DND-41 (cell line): Measurements from ENCODE around the gene MNT.

Experiments used
- ATAC-seq: fragments of 200-7000 bp; cut with Tn5 transposase; 3 replicates; pipeline ENCODE4 v1.9.1; 2021; ENCODE audit warnings: low read depth; ENCODE audit not compliant: insufficient read depth
- DNase-seq: peaks from one replicate; pipeline ENCODE4 v3.0.0-alpha.2; 2020
- H2AFZ ChIP-seq: 2 replicates; pipeline ENCODE4 v1.6.0; 2012; ENCODE audit warnings: low read depth, low read length
- H3K27ac ChIP-seq: 2 replicates; pipeline ENCODE4 v1.5.1; 2012; ENCODE audit warnings: low read length, inconsistent platforms
- H3K27me3 ChIP-seq: fragments of 200-600 bp; sonication (generic); 2 replicates; pipeline ENCODE4 v1.6.0; 2012; ENCODE audit warnings: low read length, mild to moderate bottlenecking, inconsistent platforms; ENCODE audit not compliant: insufficient read depth, poor library complexity
- H3K36me3 ChIP-seq: 2 replicates; pipeline ENCODE4 v1.5.1; 2012; ENCODE audit warnings: low read length, inconsistent platforms; ENCODE audit not compliant: insufficient read depth
- H3K4me1 ChIP-seq: 2 replicates; pipeline ENCODE4 v1.5.1; 2012; ENCODE audit warnings: mild to moderate bottlenecking, low read length; ENCODE audit not compliant: insufficient read depth
- H3K4me2 ChIP-seq: 2 replicates; pipeline ENCODE4 v1.6.0; 2012; ENCODE audit warnings: mild to moderate bottlenecking, moderate library complexity, low read length, inconsistent platforms; ENCODE audit not compliant: insufficient read depth
- H3K4me3 ChIP-seq, 2 experiments: fragments of 200-600 bp in 1 of 2; shearing (Covaris generic) in 1 of 2; 2 replicates each; pipeline ENCODE4 v1.5.1; 2012 to 2016; ENCODE audit warnings: inconsistent platforms in 2 of 2, low read length in 2 of 2, mild to moderate bottlenecking in 2 of 2, low read depth in 1 of 2, moderate library complexity in 1 of 2
- H3K79me2 ChIP-seq: 2 replicates; pipeline ENCODE4 v1.6.0; 2012; ENCODE audit warnings: low read length, inconsistent platforms; ENCODE audit not compliant: insufficient read depth
- H3K9ac ChIP-seq: 2 replicates; pipeline ENCODE4 v1.6.0; 2012; ENCODE audit warnings: low read depth, mild to moderate bottlenecking, inconsistent platforms, low read length, moderate library complexity
- H3K9me3 ChIP-seq: 2 replicates; pipeline ENCODE4 v1.5.1; 2012; ENCODE audit warnings: low read length, moderate library complexity, mild to moderate bottlenecking, inconsistent platforms; ENCODE audit not compliant: insufficient read depth, severe bottlenecking
- H4K20me1 ChIP-seq: 2 replicates; pipeline ENCODE4 v1.6.0; 2012; ENCODE audit warnings: low read length; ENCODE audit not compliant: insufficient read depth
- CTCF ChIP-seq: IDR thresholded peaks from 2 replicates; pipeline ENCODE4 v1.5.1; 2012; ENCODE audit warnings: borderline replicate concordance, low read length, moderate library complexity, mild to moderate bottlenecking; ENCODE audit not compliant: poor library complexity, severe bottlenecking; ENCODE audit errors: extremely low read depth
- EZH2 ChIP-seq: IDR thresholded peaks from 3 replicates; pipeline ENCODE4 v1.6.1; 2012; ENCODE audit warnings: borderline replicate concordance, low read depth, mild to moderate bottlenecking, moderate library complexity, low read length, inconsistent platforms; ENCODE audit not compliant: severe bottlenecking

MNT gene

GRCh38 chr17:2386400-2387085 lies 14.3 kb downstream of the MNT start:
- DNase-seq (no peak), ATAC-seq (no peak)
- Histone ChIP-seq H3K27me3 (no peaks in the 10 kb centered on the region), H3K36me3 (peaks cover 31% of the 10 kb centered on the region), H3K9ac (no peak overlapping the region), H3K4me1 (peaks cover 11% of the 10 kb centered on the region), H4K20me1 (peaks cover 28% of the 10 kb centered on the region), H3K9me3 (no peaks in the 10 kb centered on the region), H3K27ac (no peak overlapping the region), H3K4me3 (no peak overlapping the region), H2AFZ (no peak overlapping the region), H3K4me2 (no peak overlapping the region), H3K79me2 (peaks cover 23% of the 10 kb centered on the region)
- TF ChIP-seq EZH2 (no peak), CTCF (no peak)

- Histone ChIP-seq H2AFZ (no peak overlapping the region), H3K27me3 (no peaks in the 10 kb centered on the region), H3K4me3 (no peak overlapping the region), H3K36me3 (peaks cover 36% of the 10 kb centered on the region), H3K4me2 (no peak overlapping the region), H3K9ac (no peak overlapping the region), H3K79me2 (peaks cover 14% of the 10 kb centered on the region), H4K20me1 (peaks cover 23% of the 10 kb centered on the region), H3K27ac (no peak overlapping the region), H3K9me3 (no peaks in the 10 kb centered on the region), H3K4me1 (peaks cover 6% of the 10 kb centered on the region)
- no peak for TF ChIP-seq EZH2
- no peak for TF ChIP-seq CTCF
- DNase-seq: no peak
- ATAC-seq: no peak
These were observed 15.3 kb downstream of the MNT start for GRCh38 chr17:2385240-2386210.

GRCh38 chr17:2384439-2385127 lies 16.3 kb downstream of the MNT start:
- Histone ChIP-seq H3K4me1 (peaks cover 6% of the 10 kb centered on the region), H3K4me2 (no peak overlapping the region), H3K27ac (no peak overlapping the region), H3K9ac (no peak overlapping the region), H3K27me3 (no peaks in the 10 kb centered on the region), H2AFZ (no peak overlapping the region), H3K36me3 (peaks cover 45% of the 10 kb centered on the region), H3K79me2 (0 out of 2 replicates have a peak, but pooled peaks cover 8% of the 10 kb centered on the region), H4K20me1 (peaks cover 16% of the 10 kb centered on the region; the same call in 1 of the 2 replicates), H3K4me3 (no peak overlapping the region), H3K9me3 (no peaks in the 10 kb centered on the region)
- no peak for ATAC-seq
- TF ChIP-seq CTCF (no peak), EZH2 (no peak)
- no peak for DNase-seq
